GM10266 (cell line): ENCODE data around the gene CCDC192.

Source experiments
- DNase-seq: peaks from one replicate; pipeline ENCODE4 v3.0.0; 2012; ENCODE audit errors: extremely low spot score
- CTCF ChIP-seq: IDR thresholded peaks from 2 replicates; pipeline ENCODE4 v1.5.1; 2012; ENCODE audit warnings: mild to moderate bottlenecking, low read depth; ENCODE audit not compliant: control insufficient read depth, insufficient read depth; ENCODE audit errors: missing control alignments

CCDC192 gene

GRCh38 chr5:127975961-127976360, 272.8 kb downstream of the CCDC192 start:
- no peak for DNase-seq
- TF ChIP-seq CTCF: no peak

- no peak for TF ChIP-seq CTCF
- DNase-seq: no peak
Observed at GRCh38 chr5:127976525-127976924, 273.3 kb downstream of the CCDC192 start.

GRCh38 chr5:127976991-127977717, 274.0 kb downstream of the CCDC192 start:
- no peak for DNase-seq
- TF ChIP-seq CTCF: no peak

GRCh38 chr5:127978738-127979300, 275.6 kb downstream of the CCDC192 start:
- no peak for DNase-seq
- TF ChIP-seq CTCF: no peak

- DNase-seq: no peak
Observed at GRCh38 chr5:127979475-127979874, 276.3 kb downstream of the CCDC192 start.

GRCh38 chr5:127980843-127981242, 277.7 kb downstream of the CCDC192 start:
- DNase-seq: no peak
- TF ChIP-seq CTCF: no peak

More at GRCh38 chr5:127979475-127979874, 276.3 kb downstream of the CCDC192 start:
- TF ChIP-seq CTCF: no peak

GRCh38 chr5:127981498-127981897, 278.3 kb downstream of the CCDC192 start:
- no peak for TF ChIP-seq CTCF
- no peak for DNase-seq
